Loucy (cell line): ENCODE measurements around the gene RPL11.
A peak's percentile ranks its signal among the peaks of the same experiment; 100 is the strongest.

Source experiments
- H2AFZ ChIP-seq: fragments of 200-600 bp; sonication (generic); 2 replicates; pipeline ENCODE4 v1.6.0; 2016; ENCODE audit warnings: antibody characterized with exemption, mild to moderate bottlenecking, low read length, moderate library complexity
- H3F3A ChIP-seq: fragments of 200-600 bp; 2 replicates; pipeline ENCODE4 v1.6.0; 2016; ENCODE audit warnings: antibody characterized with exemption, low read depth, mild to moderate bottlenecking
- H3K27me3 ChIP-seq: fragments of 200-600 bp; sonication (generic); 2 replicates; pipeline ENCODE4 v1.6.1; 2014; ENCODE audit warnings: low read length, mild to moderate bottlenecking; ENCODE audit not compliant: insufficient read depth, poor library complexity, severe bottlenecking
- H3K36me3 ChIP-seq: fragments of 200-600 bp; sonication (generic); 2 replicates; pipeline ENCODE4 v1.6.1; 2016; ENCODE audit warnings: low read length; ENCODE audit not compliant: insufficient read depth
- H3K4me1 ChIP-seq: fragments of 200-600 bp; sonication (generic); 2 replicates; pipeline ENCODE4 v1.5.1; 2014; ENCODE audit warnings: low read length, mild to moderate bottlenecking; ENCODE audit not compliant: insufficient read depth, poor library complexity, severe bottlenecking
- H3K4me2 ChIP-seq: fragments of 200-600 bp; sonication (generic); 2 replicates; pipeline ENCODE4 v1.6.0; 2014; ENCODE audit warnings: antibody characterized with exemption, low read length, low read depth, mild to moderate bottlenecking; ENCODE audit not compliant: poor library complexity, severe bottlenecking
- H3K4me3 ChIP-seq: fragments of 200-600 bp; sonication (generic); 2 replicates; pipeline ENCODE4 v1.5.1; 2014; ENCODE audit warnings: low read length, mild to moderate bottlenecking, mixed read lengths; ENCODE audit not compliant: poor library complexity, severe bottlenecking
- H3K79me2 ChIP-seq: fragments of 200-600 bp; sonication (generic); 2 replicates; pipeline ENCODE4 v1.6.1; 2014; ENCODE audit warnings: low read length; ENCODE audit not compliant: insufficient read depth
- H3K9ac ChIP-seq: fragments of 200-600 bp; sonication (generic); 2 replicates; pipeline ENCODE4 v1.6.0; 2014; ENCODE audit warnings: mild to moderate bottlenecking, low read depth, low read length, moderate library complexity; ENCODE audit not compliant: poor library complexity, severe bottlenecking
- H3K9me2 ChIP-seq: fragments of 200-600 bp; sonication (generic); replicated peaks from 2 replicates; pipeline ENCODE4 v1.6.1; 2016; ENCODE audit warnings: low read depth, low read length, mixed read lengths
- H3K9me3 ChIP-seq: fragments of 200-600 bp; sonication (generic); 2 replicates; pipeline ENCODE4 v1.6.1; 2014; ENCODE audit warnings: mild to moderate bottlenecking, antibody characterized with exemption, low read length, low read depth; ENCODE audit not compliant: insufficient read depth
- H4K20me1 ChIP-seq: fragments of 200-600 bp; sonication (generic); 2 replicates; pipeline ENCODE4 v1.6.0; 2014; ENCODE audit warnings: antibody characterized with exemption, low read length, mild to moderate bottlenecking; ENCODE audit not compliant: insufficient read depth, poor library complexity, severe bottlenecking
- EZH2phosphoT487 ChIP-seq: fragments of 200-600 bp; IDR thresholded peaks from 2 replicates; pipeline ENCODE4 v1.6.1; 2018; ENCODE audit warnings: antibody characterized with exemption, mild to moderate bottlenecking, moderate library complexity, borderline replicate concordance
- TF ChIP-seq, protein P1 (sequence below): fragments of 200-600 bp; sonication (generic); conservative IDR thresholded peaks from 2 replicates; pipeline ENCODE4 v1.5.1; 2014; ENCODE audit warnings: mild to moderate bottlenecking, antibody characterized with exemption, low read length

The RPL11 gene

GRCh38 chr1:23695667-23696066, 4.1 kb downstream of the RPL11 start:
- H4K20me1 ChIP-seq, result peaks cover 91% of the 10 kb centered on the region
- peaks cover 91% of the 10 kb centered on the region for H3K79me2 ChIP-seq
- H3K9me3 ChIP-seq, result no peaks in the 10 kb centered on the region
- H3K4me2 ChIP-seq, result peak overlapping the region; percentile 83
- no peak overlapping the region for H2AFZ ChIP-seq
- TF ChIP-seq, protein P1, sequence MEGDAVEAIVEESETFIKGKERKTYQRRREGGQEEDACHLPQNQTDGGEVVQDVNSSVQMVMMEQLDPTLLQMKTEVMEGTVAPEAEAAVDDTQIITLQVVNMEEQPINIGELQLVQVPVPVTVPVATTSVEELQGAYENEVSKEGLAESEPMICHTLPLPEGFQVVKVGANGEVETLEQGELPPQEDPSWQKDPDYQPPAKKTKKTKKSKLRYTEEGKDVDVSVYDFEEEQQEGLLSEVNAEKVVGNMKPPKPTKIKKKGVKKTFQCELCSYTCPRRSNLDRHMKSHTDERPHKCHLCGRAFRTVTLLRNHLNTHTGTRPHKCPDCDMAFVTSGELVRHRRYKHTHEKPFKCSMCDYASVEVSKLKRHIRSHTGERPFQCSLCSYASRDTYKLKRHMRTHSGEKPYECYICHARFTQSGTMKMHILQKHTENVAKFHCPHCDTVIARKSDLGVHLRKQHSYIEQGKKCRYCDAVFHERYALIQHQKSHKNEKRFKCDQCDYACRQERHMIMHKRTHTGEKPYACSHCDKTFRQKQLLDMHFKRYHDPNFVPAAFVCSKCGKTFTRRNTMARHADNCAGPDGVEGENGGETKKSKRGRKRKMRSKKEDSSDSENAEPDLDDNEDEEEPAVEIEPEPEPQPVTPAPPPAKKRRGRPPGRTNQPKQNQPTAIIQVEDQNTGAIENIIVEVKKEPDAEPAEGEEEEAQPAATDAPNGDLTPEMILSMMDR, result no peak
- TF ChIP-seq EZH2phosphoT487, result no peak
- no peaks in the 10 kb centered on the region for H3F3A ChIP-seq
- no peaks in the 10 kb centered on the region for H3K9me2 ChIP-seq
- peaks cover 8% of the 10 kb centered on the region for H3K27me3 ChIP-seq
- H3K36me3 ChIP-seq, result peaks cover 74% of the 10 kb centered on the region; the same call in 1 of the 2 replicates
- H3K4me1 ChIP-seq, result peaks cover 50% of the 10 kb centered on the region
- peak overlapping the region; percentile 92 for H3K9ac ChIP-seq
- H3K4me3 ChIP-seq, result peak overlapping the region; percentile 86

GRCh38 chr1:23696335-23696989, 4.9 kb downstream of the RPL11 start:
- peak overlapping the region; percentile 86 for H3K4me3 ChIP-seq
- peaks cover 98% of the 10 kb centered on the region for H3K79me2 ChIP-seq
- H2AFZ ChIP-seq, result no peak overlapping the region
- H3K4me1 ChIP-seq, result peaks cover 50% of the 10 kb centered on the region
- H3K9me2 ChIP-seq, result no peaks in the 10 kb centered on the region
- TF ChIP-seq EZH2phosphoT487, result no peak
- TF ChIP-seq, protein P1, result no peak
- peaks cover 80% of the 10 kb centered on the region; the same call in 1 of the 2 replicates for H3K36me3 ChIP-seq
- peaks cover 8% of the 10 kb centered on the region for H3K27me3 ChIP-seq
- H3K9me3 ChIP-seq, result no peaks in the 10 kb centered on the region
- peaks cover 98% of the 10 kb centered on the region for H4K20me1 ChIP-seq
- peak overlapping the region; percentile 83 for H3K4me2 ChIP-seq
- peak overlapping the region; percentile 92 for H3K9ac ChIP-seq
- no peaks in the 10 kb centered on the region for H3F3A ChIP-seq

DNA sequence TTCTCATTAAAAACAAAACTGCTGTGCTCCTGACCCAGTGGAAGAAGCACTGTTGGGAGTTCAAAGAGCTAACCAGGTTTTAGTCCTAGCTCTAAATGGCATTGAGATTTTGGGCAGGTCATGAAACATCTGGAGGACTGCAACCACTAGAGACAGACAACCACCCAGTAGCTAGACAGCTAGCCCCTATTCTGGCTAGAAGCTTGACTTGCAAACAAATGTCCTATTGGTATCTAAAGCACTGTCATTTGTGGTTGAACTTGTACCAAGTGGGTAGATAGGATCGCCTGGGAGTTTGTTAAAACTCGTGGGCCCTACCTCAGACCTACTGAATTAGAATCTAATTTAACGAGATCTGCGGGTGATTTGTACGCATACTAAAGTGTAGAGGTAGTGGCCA, 6.9 kb downstream of the RPL11 start:
- Histone ChIP-seq H3K79me2 (peaks cover 86% of the 10 kb centered on the region), H2AFZ (no peak overlapping the region), H4K20me1 (peaks cover 91% of the 10 kb centered on the region), H3K9me2 (no peaks in the 10 kb centered on the region), H3K36me3 (peaks cover 91% of the 10 kb centered on the region; the same call in 1 of the 2 replicates), H3K4me2 (peak overlapping the region; percentile 83), H3F3A (no peaks in the 10 kb centered on the region), H3K9me3 (no peaks in the 10 kb centered on the region), H3K4me1 (peaks cover 39% of the 10 kb centered on the region), H3K4me3 (peak overlapping the region; percentile 41), H3K9ac (peak overlapping the region; percentile 27), H3K27me3 (no peaks in the 10 kb centered on the region)
- TF ChIP-seq, protein P1, result no peak
- no peak for TF ChIP-seq EZH2phosphoT487
